ENCODE data around the gene CTSK.
"Not testable (repeated sequence)": the region's sequence is repeated elsewhere in the genome, so short reads cannot be mapped to it uniquely, and the experiment has no call there.

Gene CTSK

GRCh38 chr1:150805899-150806298, 2.2 kb downstream of the CTSK start:
- no peak for FAIRE-seq

- no peak for FAIRE-seq
Observed at GRCh38 chr1:150804671-150805070, 3.4 kb downstream of the CTSK start.

DNA sequence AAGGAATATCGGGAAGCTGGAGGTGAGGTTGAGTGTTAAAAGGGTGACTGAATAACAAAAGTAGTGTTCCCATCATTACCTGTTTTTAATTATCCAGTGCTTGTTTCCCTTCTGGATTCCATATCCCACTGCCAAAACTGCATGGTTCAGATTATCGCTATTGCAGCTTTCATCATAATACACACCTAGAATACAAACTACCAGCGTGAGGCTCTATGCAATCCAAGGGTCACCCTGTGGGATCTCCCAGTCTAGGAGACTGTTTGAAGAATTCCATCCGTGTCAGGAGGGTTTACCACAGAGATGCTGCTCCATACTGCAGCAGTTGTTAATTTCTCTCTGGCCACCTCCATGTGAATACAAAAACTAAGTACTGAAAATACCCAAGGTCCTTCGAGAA, 9.0 kb downstream of the CTSK start:
- no peak for FAIRE-seq

DNA sequence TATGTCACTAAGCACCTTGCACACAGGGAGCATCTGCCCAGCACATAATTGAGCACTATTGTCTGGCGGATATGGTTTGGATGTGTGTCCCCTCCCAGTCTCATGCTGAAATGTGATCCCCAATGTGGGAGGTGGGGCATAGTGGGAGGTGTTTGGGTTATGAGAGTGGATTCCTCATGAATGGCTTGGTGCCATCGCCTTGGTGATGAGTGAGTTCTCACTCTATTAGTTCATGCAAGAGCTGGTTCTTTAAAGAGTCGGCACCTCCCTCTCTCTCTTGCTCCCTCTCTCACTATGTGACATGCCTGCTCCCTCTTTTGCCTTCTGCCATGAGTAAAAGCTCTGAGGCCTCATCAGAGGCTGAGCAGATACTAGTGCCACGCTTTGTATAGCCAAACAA, 9.5 kb downstream of the CTSK start:
- no peak for FAIRE-seq

DNA sequence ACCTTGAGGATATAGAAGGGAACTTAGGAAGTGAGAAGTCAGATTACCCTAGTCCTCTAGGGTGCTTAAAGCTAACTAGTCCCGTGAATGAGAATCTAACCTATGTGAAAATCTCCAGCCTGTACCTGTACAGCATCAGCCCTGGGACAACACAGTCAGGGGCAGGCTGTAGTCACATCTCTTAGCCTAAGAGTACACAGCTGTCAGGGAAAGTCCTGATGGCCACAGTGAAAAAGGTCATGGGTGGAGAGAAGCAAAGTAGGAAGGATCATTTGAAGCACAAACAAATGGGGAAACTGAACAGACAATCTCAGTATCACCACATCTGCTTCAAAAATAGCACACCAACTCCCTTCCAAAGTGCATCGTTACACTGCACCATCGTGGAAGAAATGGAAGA, 11.7 kb downstream of the CTSK start:
- FAIRE-seq = no peak

DNA sequence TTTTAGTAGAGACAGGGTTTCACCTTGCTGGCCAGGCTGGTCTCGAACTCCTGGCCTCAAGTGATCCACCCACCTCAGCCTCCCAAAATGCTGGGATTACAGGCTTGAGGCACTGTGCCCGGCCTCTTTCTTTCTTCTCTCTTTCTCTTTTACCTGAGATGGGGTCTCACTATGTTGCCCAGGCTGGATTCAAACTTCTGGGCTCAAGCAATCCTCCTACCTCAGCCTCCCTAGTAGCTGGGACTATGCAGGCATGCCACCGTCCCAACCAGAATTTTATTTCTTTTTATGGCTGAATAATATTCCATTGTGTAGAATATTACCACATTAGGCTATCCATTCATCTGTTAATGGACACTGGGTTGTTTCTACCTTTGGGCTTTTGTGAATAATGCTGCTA, 14.3 kb downstream of the CTSK start:
- FAIRE-seq = not testable (repeated sequence)

GRCh38 chr1:150793221-150793620, 14.8 kb downstream of the CTSK start:
- no peak for FAIRE-seq

DNA sequence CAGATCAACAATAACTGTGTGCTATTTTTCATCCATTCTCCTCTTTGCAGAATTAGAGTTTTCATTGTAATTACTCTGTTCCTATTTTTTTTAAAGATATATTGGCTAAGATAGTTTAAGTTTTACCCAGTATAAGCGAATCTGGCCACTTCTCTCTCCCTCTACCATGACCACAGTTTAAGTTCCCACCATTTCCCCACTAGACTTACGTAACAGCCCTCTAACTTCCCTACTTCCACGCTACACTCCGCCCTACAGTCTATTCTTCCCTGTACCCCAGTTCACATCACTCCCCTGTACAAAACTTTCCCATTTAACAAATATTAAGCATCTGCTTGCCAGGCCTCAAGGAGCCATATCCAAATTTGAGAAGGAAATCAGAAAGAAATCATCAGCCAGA, 16.5 kb downstream of the CTSK start:
- FAIRE-seq = no peak

DNA sequence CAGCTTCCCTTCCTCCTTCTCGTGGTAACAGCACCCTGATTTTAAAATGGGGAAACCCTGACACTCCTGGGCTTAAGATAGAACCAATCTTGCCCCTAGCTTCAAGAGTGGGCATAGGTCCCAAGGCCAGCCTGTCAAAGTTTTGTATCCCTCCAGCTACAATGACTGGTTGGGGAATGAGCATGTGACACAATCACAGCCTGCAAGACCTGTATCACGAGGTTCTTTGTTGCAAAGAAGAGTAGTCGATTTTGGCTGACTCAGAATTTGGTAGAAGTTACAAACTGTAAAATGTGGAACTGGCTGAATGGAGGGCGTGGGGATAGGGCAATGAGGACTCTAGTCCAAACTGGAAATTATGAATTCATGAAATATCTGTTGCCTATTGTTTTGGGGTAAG, 18.7 kb downstream of the CTSK start:
- FAIRE-seq = no peak

DNA sequence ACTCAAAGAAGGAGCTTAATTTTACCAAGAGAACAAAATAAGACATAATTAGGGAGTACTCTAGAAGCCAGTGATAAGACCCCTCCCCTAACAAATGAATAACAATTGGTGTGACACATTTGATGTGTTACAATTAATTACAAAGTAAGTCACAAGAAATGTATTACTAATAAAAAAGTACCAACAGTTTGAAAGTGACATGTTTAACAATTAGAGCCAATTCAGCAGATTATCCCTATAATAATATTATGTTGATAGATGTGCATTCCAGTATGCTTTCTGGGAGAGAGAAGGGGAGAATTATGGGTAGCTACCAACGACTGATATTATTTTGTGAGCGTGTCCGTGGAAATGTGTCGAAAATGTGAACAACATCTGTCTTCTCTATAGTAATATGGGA, 19.1 kb downstream of the CTSK start:
- FAIRE-seq = no peak

DNA sequence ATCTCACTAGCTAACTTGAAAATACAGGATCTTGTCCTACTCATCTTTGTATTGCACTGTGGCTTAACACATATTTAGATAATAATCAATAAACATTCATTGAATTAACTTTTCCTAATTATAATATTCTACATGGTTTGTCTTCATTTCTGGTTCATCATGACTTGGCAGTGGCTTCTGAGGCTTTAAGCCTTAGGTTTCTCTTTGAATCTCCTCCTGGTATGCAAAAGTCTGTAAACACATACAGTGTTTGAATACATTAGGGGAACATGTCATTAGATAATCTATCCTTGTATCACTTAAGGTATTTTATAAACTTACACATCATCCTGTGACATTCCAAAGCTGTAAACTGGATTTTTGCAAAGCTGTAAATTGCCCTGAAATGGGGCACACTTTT, 20.6 kb downstream of the CTSK start:
- no peak for FAIRE-seq

GRCh38 chr1:150780510-150780909, 27.6 kb downstream of the CTSK start:
- FAIRE-seq = no peak

DNA sequence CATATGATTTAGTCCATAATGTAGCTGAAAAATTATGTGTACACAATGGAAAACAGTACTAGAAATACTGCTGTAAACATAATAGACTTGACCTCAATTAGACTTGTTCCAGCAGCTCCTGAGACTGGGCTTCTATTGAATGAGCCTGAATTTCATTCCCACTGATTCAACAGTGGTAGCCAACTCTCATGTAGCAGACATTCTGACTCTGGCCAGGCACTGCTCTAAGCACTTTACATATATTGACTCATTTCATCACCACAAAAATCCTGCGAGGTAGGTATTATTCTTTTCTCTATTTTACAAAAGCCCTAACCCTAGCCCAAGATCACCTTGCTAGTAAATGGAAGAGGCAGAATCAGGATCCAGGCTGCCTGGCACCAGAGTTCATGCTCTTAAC, 29.7 kb downstream of the CTSK start:
- no peak for FAIRE-seq

GRCh38 chr1:150777544-150777943, 30.5 kb downstream of the CTSK start:
- no peak for FAIRE-seq

DNA sequence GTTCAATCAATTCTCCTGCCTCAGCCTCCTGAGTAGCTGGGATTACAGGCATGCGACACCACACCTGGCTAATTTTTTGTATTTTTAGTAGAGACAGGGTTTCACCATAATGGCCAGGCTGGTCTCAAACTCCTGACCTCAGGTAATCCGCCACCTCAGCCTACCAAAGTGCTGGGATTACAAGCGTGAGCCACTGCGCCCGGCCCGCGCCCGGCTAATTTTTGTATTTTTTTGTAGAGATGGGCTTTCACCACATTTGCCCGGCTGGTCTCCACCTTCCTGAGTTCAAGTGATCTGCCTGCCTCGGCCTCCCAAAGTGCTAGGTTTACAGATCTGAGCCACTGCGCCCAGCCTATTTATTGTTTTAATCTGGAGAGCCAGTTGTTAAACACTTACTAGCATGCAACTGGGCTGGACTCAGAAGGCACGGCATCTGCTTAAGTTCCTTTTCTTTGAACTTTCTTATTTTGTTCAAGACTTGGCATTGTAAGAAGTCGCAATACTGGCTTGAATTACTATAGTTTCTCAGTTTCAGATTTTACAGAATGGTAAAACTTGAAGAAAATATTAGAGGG, 32.0 kb downstream of the CTSK start:
- FAIRE-seq = not testable (repeated sequence)

DNA sequence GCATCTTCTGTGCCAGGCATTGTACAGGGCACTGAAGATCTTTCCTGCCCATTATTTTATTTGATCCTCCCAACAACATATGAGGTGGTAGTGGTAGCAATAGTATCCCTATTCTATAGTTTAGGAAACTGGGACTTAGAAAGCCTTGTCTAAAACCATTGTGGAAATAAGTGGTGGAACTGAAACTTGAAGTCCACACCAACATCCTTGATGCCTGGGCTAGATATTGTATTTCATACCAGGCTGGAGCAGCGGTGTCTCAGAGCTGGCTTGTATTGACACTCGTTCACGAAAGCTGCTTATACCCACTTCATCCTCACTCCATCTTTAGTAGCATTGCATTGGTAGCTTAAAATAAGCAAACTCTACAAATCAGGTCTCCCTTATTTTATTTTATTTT, 32.8 kb downstream of the CTSK start:
- no peak for FAIRE-seq

- no peak for FAIRE-seq
Observed at GRCh38 chr1:150772326-150772725, 35.7 kb downstream of the CTSK start.

DNA sequence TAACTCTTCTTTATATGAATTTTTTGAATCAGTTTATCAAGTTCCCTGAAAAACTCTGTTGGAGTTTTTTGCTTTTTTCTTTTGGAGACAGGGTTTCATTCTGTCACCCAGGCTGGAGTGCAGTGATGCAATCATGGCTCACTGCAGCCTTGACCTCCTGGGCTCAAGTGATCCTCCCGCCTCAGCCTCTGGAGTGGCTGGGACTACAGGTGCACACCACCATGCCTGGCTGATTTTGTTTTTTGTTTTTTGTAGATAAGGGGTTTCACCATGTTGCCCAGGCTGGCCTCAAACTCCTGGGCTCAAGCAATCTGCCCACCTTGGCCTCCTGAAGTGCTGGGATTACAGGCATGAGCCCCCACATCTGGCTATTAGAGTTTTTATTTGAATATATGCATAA, 40.4 kb downstream of the CTSK start:
- FAIRE-seq = not testable (repeated sequence)

DNA sequence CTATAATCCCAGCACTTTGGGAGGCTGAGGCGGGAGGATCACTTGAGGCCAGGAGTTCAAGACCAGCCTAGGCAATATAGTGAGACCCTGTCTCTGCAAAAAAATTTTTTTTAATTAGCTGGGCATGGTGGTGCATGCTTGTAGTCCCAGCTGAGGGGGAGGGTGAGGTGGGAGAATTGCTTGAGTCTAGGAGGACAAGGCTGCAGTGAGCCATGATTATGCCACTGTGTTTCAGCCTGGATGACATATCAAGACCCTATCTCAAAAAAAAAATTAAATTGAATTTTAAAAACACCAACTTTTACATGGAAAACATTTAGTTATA, 42.1 kb downstream of the CTSK start:
- not testable (repeated sequence) for FAIRE-seq

- FAIRE-seq = no peak
Observed at GRCh38 chr1:150765296-150765976, 42.6 kb downstream of the CTSK start, which contains the start of gene CTSS. CTSS (minus strand) TSS chr1:150765778; CDS start chr1:150764763, 1,015 bp downstream.

- no peak for FAIRE-seq
Observed at GRCh38 chr1:150764617-150765101, 43.4 kb downstream of the CTSK start.

GRCh38 chr1:150763018-150763417, 45.0 kb downstream of the CTSK start:
- no peak for FAIRE-seq

GRCh38 chr1:150762552-150762951, 45.5 kb downstream of the CTSK start:
- no peak for FAIRE-seq

DNA sequence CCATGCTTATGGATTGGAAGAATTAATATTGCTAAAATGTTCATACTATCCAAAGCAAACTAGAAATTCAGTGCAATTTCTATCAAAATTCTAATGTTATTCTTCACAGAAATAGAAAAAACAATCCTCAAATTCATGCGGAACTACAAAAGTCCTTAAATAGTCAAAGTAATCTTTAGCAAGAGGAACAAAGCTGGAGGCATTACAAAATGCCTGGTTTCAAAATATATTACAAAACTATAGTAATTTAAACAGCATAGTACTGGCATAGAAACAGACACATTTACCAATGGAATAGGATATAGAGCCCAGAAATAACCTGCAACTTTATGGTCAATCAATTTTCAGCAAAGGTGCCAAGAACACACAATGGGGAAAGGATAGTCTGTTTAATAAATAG, 46.3 kb downstream of the CTSK start:
- no peak for FAIRE-seq

- FAIRE-seq = no peak
Observed at GRCh38 chr1:150760013-150760412, 48.0 kb downstream of the CTSK start.

All from islet of Langerhans (tissue), 1 donor.